Ovary (tissue), 9 donors: ENCODE data around the gene SAE1. TPM values are rescaled to one million over a fixed set of nuclear protein-coding genes. Genes with fewer than 3 reads are reported as not detected.
A peak's percentile ranks its signal among the peaks of the same experiment; 100 is the strongest.

Experiments used
- DNase-seq, 5 donors: peaks; one replicate each; pipeline ENCODE4 v3.0.0-alpha.2; 2019 to 2020
- H3K27ac ChIP-seq, 2 donors: fragments of 200-600 bp; one replicate each; pipeline versions ENCODE4 v1.5.1 to v1.8.0; 2019 to 2022
- H3K27me3 ChIP-seq: fragments of 200-600 bp; one replicate; pipeline ENCODE4 v1.8.0; 2022
- H3K36me3 ChIP-seq: fragments of 200-600 bp; sonication (generic); one replicate; pipeline ENCODE4 v1.5.1; 2019
- H3K4me1 ChIP-seq: one replicate; pipeline ENCODE4 v1.8.1; 2013; ENCODE audit warnings: mild to moderate bottlenecking, moderate library complexity; ENCODE audit not compliant: insufficient read depth
- H3K4me3 ChIP-seq: fragments of 200-600 bp; sonication (generic); one replicate; pipeline ENCODE4 v1.5.1; 2017
- H3K9me3 ChIP-seq, 2 donors: fragments of 200-600 bp in 1 of 2; sonication (generic) in 1 of 2; one replicate each; pipeline versions ENCODE4 v1.5.1 to v1.8.1; 2013 to 2019; ENCODE audit warnings: mild to moderate bottlenecking in 1 of 2, moderate library complexity in 1 of 2
- CTCF ChIP-seq, 3 donors: fragments of 450-650 bp in 2 of 3; fragments of 200-600 bp in 1 of 3; IDR thresholded peaks; one replicate each; pipeline versions ENCODE4 v1.5.1 to v1.8.0; 2016 to 2022; ENCODE audit warnings: antibody characterized with exemption in 3 of 3, mild to moderate bottlenecking in 1 of 3
- EP300 ChIP-seq: sonication (generic); formaldehyde crosslinking; IDR thresholded peaks from one replicate; pipeline ENCODE4 v1.6.1; 2017; ENCODE audit warnings: antibody characterized with exemption
- POLR2A ChIP-seq: fragments of 450-650 bp; IDR thresholded peaks from one replicate; pipeline ENCODE4 v1.6.1; 2017; ENCODE audit warnings: antibody characterized with exemption, mild to moderate bottlenecking, moderate library complexity
- WGBS, 3 donors: extraction: QIAGEN DNeasy Blood & Tissue Kit in 1 of 3; methylation state at CpG; one replicate each; pipeline versions ENCODE4 v1.1.5 to v1.1.7; 2013 to 2017; 5-methylcytosine and 5-hydroxymethylcytosine counted together
- intact Hi-C, 4 donors: fragments of 100-400 bp; cut with DNase I; formaldehyde crosslinking; loops; one replicate each; pipeline versions ENCODE4 v1.11.0 to v1.15.1; 2022 to 2023
- polyA plus RNA-seq, 2 donors: library from polyadenylated mRNA; stranded (reverse); fragments of 200-250 nt in 1 of 2; fragments of 350-450 nt in 1 of 2; fragmentation: Illumina TruSeq in 1 of 2; extraction: RNeasy Lipid Tissue Mini Kit (QIAGEN cat#74804) in 1 of 2; gene quantifications; one replicate each; pipeline ENCODE4 v1.2.3, GENCODE V29; 2013 to 2014
- total RNA-seq, 7 donors: library from RNA; depleted of rRNA in 2 of 7; stranded (reverse); fragments of >200 nt in 2 of 7; fragmentation: NEBNext Ultra II Directional in 3 of 7; extraction: Animal tissue kit (Norgen Biotek cat#: 25700) in 3 of 7; gene quantifications; one replicate each; pipeline versions ENCODE4 v1.1.0 to v1.2.4, GENCODE V29; 2016 to 2023
- donor health status: DM: no; HTN: no; CAD: no; lungs with moderate emphysema.
- donor health status: DM: no; HTN: no; CAD: no.
- donor health status: Bipolar disorder and iron deficiency.
- donor health status: DM: yes; HTN: yes; CAD: no.
- donor health status: DM: no; HTN: no; CAD: no.
- donor health status: DM: yes; HTN: yes; CAD: no.

SAE1 gene
- total and polyA plus RNA-seq, 9 donors, result 25.5 to 138 (median 55.6) TPM

DNA sequence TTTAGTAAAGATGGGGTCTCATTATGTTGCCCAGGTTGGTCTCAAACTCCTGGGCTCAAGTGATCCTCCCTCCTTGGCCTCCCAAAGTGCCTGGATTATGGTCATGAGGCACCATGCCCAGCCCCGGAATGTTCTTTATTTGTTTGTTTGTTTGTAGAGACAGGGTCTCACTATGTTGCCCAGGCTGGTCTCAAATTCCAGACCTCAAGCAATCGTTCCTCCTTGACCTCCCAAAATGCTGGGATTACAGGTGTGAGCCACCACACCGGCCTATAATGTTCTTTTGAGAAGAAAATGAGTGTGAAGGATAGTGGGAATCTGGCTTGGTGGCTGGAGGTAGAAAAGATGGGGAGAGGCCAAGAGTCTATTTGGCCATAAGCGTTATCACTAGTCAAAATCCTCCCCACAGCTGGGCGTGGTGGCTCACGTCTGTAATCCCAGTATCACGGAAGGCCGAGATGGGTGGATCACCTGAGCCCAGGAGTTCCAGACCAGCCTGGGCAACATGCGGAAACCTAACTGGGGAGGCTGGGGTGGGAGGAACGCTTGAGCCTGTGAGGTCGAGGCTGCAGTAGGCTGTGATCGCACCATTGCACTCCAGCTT is 105.5 kb downstream of the SAE1 start:
- intact Hi-C loops, result no loop called here
- no peak overlapping the region for H3K27ac ChIP-seq
- no peaks in the 10 kb centered on the region for H3K36me3 ChIP-seq

GRCh38 chr19:47239152-47239551 is 108.5 kb downstream of the SAE1 start:
- H3K4me3 ChIP-seq, result no peak overlapping the region
- peaks cover 6% of the 10 kb centered on the region for H3K4me1 ChIP-seq
- TF ChIP-seq POLR2A (no peak), CTCF (IDR thresholded peaks at IDR 0.05) (no peak), EP300 (no peak)
- no peaks in the 10 kb centered on the region for H3K27me3 ChIP-seq
- intact Hi-C loops, result no loop called here
- no peaks in the 10 kb centered on the region for H3K36me3 ChIP-seq
- 5 to 13% (median 5%) methylated on average over 11 to 16 of the region's 16 CpGs for WGBS, 3 donors
- no peak for DNase-seq
- H3K27ac ChIP-seq, result no peak overlapping the region
- H3K9me3 ChIP-seq, result no peaks in the 10 kb centered on the region

More for the DNA sequence above, 105.5 kb downstream of the SAE1 start:
- DNase-seq, result no peak
- 85 to 89% (median 88%) methylated on average over 12 of the region's 12 CpGs for WGBS, 3 donors
- Histone ChIP-seq H3K27me3 (no peaks in the 10 kb centered on the region), H3K4me1 (peaks cover 10% of the 10 kb centered on the region), H3K4me3 (no peak overlapping the region), H3K9me3 (no peaks in the 10 kb centered on the region)
- TF ChIP-seq EP300 (no peak), CTCF (IDR thresholded peaks at IDR 0.05) (no peak), POLR2A (no peak)

DNA sequence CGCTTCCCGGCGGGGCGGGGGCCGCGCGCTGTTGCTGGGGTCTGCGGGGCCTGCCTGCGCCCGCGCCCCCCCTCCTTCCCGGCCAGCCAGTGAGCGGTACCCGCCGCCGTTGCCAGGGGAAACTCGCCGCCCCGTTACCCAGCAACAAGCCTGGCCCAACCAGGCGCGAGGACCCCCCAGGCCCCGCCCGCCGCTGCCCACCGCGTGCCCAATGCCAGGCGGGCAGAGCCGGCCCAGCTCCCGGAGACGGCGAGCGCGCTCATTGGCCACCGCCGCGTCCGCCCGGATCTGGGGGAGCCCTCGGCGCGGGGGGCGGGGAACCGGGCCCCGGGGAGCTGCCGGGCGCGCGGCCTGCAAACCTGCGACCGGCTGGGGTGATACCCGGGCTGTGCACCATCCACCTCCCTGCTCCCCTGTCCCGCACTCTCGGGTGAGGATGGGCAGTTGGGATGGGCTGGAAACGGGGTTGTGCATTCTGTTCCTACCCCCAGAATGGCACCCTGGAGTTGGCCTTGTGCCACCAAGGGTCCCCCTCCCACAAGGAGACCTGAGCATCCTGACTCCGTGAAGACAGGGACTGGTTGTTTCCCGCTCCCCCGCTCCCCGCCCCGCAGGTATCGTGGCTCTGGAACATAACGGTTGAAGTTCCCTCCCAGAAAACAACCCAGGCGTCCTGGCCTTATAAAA is 109.1 kb downstream of the SAE1 start:
- Histone ChIP-seq H3K27ac (no peak overlapping the region), H3K9me3 (no peaks in the 10 kb centered on the region), H3K4me1 (peaks cover 6% of the 10 kb centered on the region), H3K27me3 (no peaks in the 10 kb centered on the region), H3K4me3 (peak overlapping the region; percentile 18), H3K36me3 (no peaks in the 10 kb centered on the region)
- DNase-seq, result peak in 4 of 5 donors; percentile 51 to 71 (median 60)
- WGBS, 3 donors, result 3 to 8% (median 6%) methylated on average over 26 to 62 of the region's 62 CpGs
- TF ChIP-seq POLR2A (no peak), EP300 (no peak), CTCF (IDR thresholded peaks at IDR 0.05) (no peak)
- intact Hi-C loops, result loop anchor here in 2 of 4 donors (10.0 kb wide), 2 partner anchors 45 to 95 kb away; no protein-coding TSS in a partner anchor

- no peak overlapping the region for H3K27ac ChIP-seq
- H3K27me3 ChIP-seq, result no peaks in the 10 kb centered on the region
- TF ChIP-seq CTCF (IDR thresholded peaks at IDR 0.05), result no peak
- no peak for TF ChIP-seq POLR2A
- TF ChIP-seq EP300, result no peak
- H3K9me3 ChIP-seq, result no peaks in the 10 kb centered on the region
- peaks cover 6% of the 10 kb centered on the region for H3K4me1 ChIP-seq
- no peak for DNase-seq
- intact Hi-C loops, result loop anchor here in 2 of 4 donors (10.0 kb wide), 2 partner anchors 46 to 96 kb away; no protein-coding TSS in a partner anchor
- WGBS, 3 donors, result 60 to 76% (median 64%) methylated on average over 6 of the region's 6 CpGs
- no peaks in the 10 kb centered on the region for H3K36me3 ChIP-seq
- no peak overlapping the region for H3K4me3 ChIP-seq
Measured at GRCh38 chr19:47240556-47240955, 109.9 kb downstream of the SAE1 start.
